Common myeloid progenitor, CD34-positive (primary cell): ENCODE results near the gene TSPEAR.

Source experiments
- CTCF ChIA-PET: fragments of 350-600 bp; sonication (Branson Sonifier 250); formaldehyde crosslinking; loops from one replicate; lab custom pipeline; 2021; ENCODE audit warnings: antibody characterized with exemption; lab: Charles Lee
- POLR2A ChIA-PET: fragments of 350-600 bp; sonication (Branson Sonifier 250); formaldehyde crosslinking; loops from one replicate; lab custom pipeline; 2021; ENCODE audit warnings: antibody characterized with exemption; lab: Charles Lee
- DNase-seq, 3 donors: peaks; one replicate each; pipeline versions ENCODE4 v3.0.0 to v3.0.0-alpha.2; 2013
- H3K27ac ChIP-seq, 2 experiments: 1 replicate in 1 of 2; 2 replicates in 1 of 2; pipeline ENCODE4 v1.7.0; 2013; ENCODE audit warnings: inconsistent platforms in 2 of 2, low read length in 2 of 2, mild to moderate bottlenecking in 2 of 2, low read depth in 1 of 2, moderate library complexity in 1 of 2; ENCODE audit not compliant: severe bottlenecking in 2 of 2, insufficient read depth in 1 of 2, poor library complexity in 1 of 2
- H3K27me3 ChIP-seq, 5 experiments: replicated peaks in 2 of 5; 1 replicate in 3 of 5; 2 replicates in 2 of 5; pipeline versions ENCODE4 v1.6.1 to v1.7.0; 2013; ENCODE audit warnings: low read length in 4 of 5, mild to moderate bottlenecking in 2 of 5, moderate library complexity in 2 of 5, inconsistent platforms in 1 of 5; ENCODE audit not compliant: insufficient read depth in 5 of 5, control insufficient read depth in 4 of 5
- H3K36me3 ChIP-seq, 4 experiments: 1 replicate in 2 of 4; 2 replicates in 2 of 4; pipeline versions ENCODE4 v1.6.1 to v1.7.0; 2013; ENCODE audit warnings: low read length in 3 of 4, control low read depth in 1 of 4, mild to moderate bottlenecking in 1 of 4; ENCODE audit not compliant: control insufficient read depth in 4 of 4, insufficient read depth in 4 of 4
- H3K4me1 ChIP-seq, 4 experiments: 1 replicate in 3 of 4; 2 replicates in 1 of 4; pipeline versions ENCODE4 v1.6.1 to v1.7.1; 2013; ENCODE audit warnings: low read length in 3 of 4, mild to moderate bottlenecking in 3 of 4, control low read depth in 1 of 4, inconsistent platforms in 1 of 4, moderate library complexity in 1 of 4; ENCODE audit not compliant: control insufficient read depth in 4 of 4, insufficient read depth in 4 of 4; ENCODE audit errors: control extremely low read depth in 1 of 4
- H3K4me3 ChIP-seq, 7 experiments: 1 replicate in 4 of 7; 2 replicates in 3 of 7; pipeline versions ENCODE4 v1.5.1 to v1.7.0; 2013; ENCODE audit warnings: mild to moderate bottlenecking in 7 of 7, low read length in 6 of 7, moderate library complexity in 6 of 7, inconsistent platforms in 2 of 7, low read depth in 2 of 7, control low read depth in 1 of 7; ENCODE audit not compliant: insufficient read depth in 4 of 7, control insufficient read depth in 1 of 7; ENCODE audit errors: extremely low read depth in 1 of 7
- H3K9me3 ChIP-seq, 5 experiments: 1 replicate in 4 of 5; 2 replicates in 1 of 5; pipeline versions ENCODE4 v1.6.1 to v1.7.1; 2013; ENCODE audit warnings: low read length in 4 of 5, mild to moderate bottlenecking in 2 of 5, inconsistent platforms in 1 of 5, low read depth in 1 of 5, moderate library complexity in 1 of 5; ENCODE audit not compliant: control insufficient read depth in 4 of 5, insufficient read depth in 2 of 5; ENCODE audit errors: control extremely low read depth in 1 of 5
- WGBS: methylation state at CpG from one replicate; pipeline ENCODE4 v1.1.5; 2013; ENCODE audit not compliant: insufficient coverage; 5-methylcytosine and 5-hydroxymethylcytosine counted together

Gene TSPEAR

GRCh38 chr21:44708213-44708865, 3.0 kb downstream of the TSPEAR start:
- H3K27me3 ChIP-seq = peaks cover 0 to 91% (median 58%) of the 10 kb centered on the region in 5 experiments
- 3% methylated on average over 9 of the region's 13 CpGs for whole genome bisulfite sequencing
- peaks cover 0 to 13% (median 11%) of the 10 kb centered on the region in 5 experiments for H3K9me3 ChIP-seq
- peaks cover 0 to 8% (median 3%) of the 10 kb centered on the region in 4 experiments for H3K4me1 ChIP-seq
- no peak overlapping the region for H3K4me3 ChIP-seq
- peaks cover 0 to 4% (median 0%) of the 10 kb centered on the region in 4 experiments for H3K36me3 ChIP-seq
- POLR2A ChIA-PET = no interaction called here
- no peak for DNase-seq
- CTCF ChIA-PET = no interaction called here
- no peak overlapping the region for H3K27ac ChIP-seq

GRCh38 chr21:44706706-44707581, 4.4 kb downstream of the TSPEAR start:
- Histone ChIP-seq H3K27ac (no peak overlapping the region), H3K4me1 (peaks cover 0 to 8% (median 3%) of the 10 kb centered on the region in 4 experiments), H3K9me3 (peaks cover 0 to 13% (median 10%) of the 10 kb centered on the region in 5 experiments), H3K36me3 (peaks cover 0 to 4% (median 0%) of the 10 kb centered on the region in 4 experiments), H3K27me3 (peaks cover 0 to 91% (median 49%) of the 10 kb centered on the region in 5 experiments), H3K4me3 (no peak overlapping the region)
- POLR2A ChIA-PET = no interaction called here
- CTCF ChIA-PET = no interaction called here
- DNase-seq = no peak
- 6% methylated on average over 21 of the region's 46 CpGs for WGBS

- Histone ChIP-seq H3K4me3 (no peak overlapping the region), H3K27ac (no peak overlapping the region), H3K36me3 (peaks cover 0 to 4% (median 0%) of the 10 kb centered on the region in 4 experiments), H3K4me1 (peaks cover 0 to 8% (median under 1%) of the 10 kb centered on the region in 4 experiments), H3K27me3 (peaks cover 0 to 91% (median 47%) of the 10 kb centered on the region in 5 experiments), H3K9me3 (peaks cover 0 to 13% (median 10%) of the 10 kb centered on the region in 5 experiments)
- WGBS = 8% methylated on average over 31 of the region's 54 CpGs
- ChIA-PET POLR2A (no interaction called here), CTCF (no interaction called here)
- no peak for DNase-seq
Observed at GRCh38 chr21:44706026-44706705, 5.2 kb downstream of the TSPEAR start.

GRCh38 chr21:44704636-44705001, 6.8 kb downstream of the TSPEAR start:
- no peak overlapping the region for H3K27ac ChIP-seq
- peaks cover 0 to 5% (median 0%) of the 10 kb centered on the region in 4 experiments for H3K4me1 ChIP-seq
- H3K9me3 ChIP-seq = peaks cover 0 to 13% (median 10%) of the 10 kb centered on the region in 5 experiments
- peaks cover 0 to 91% (median 39%) of the 10 kb centered on the region in 5 experiments for H3K27me3 ChIP-seq
- no peak overlapping the region for H3K4me3 ChIP-seq
- POLR2A ChIA-PET = no interaction called here
- no peak for DNase-seq
- WGBS = 10% methylated on average over 9 of the region's 13 CpGs
- peaks cover 0 to 4% (median 0%) of the 10 kb centered on the region in 4 experiments for H3K36me3 ChIP-seq
- CTCF ChIA-PET = no interaction called here

- no peak overlapping the region for H3K4me3 ChIP-seq
- H3K9me3 ChIP-seq = peaks cover 0 to 13% (median 10%) of the 10 kb centered on the region in 5 experiments
- H3K27ac ChIP-seq = no peak overlapping the region
- no peaks in the 10 kb centered on the region for H3K4me1 ChIP-seq
- peaks cover 0 to 4% (median 0%) of the 10 kb centered on the region in 4 experiments for H3K36me3 ChIP-seq
- H3K27me3 ChIP-seq = peaks cover 0 to 91% (median 39%) of the 10 kb centered on the region in 5 experiments
- CTCF ChIA-PET = no interaction called here
- POLR2A ChIA-PET = no interaction called here
- no peak for DNase-seq
- whole genome bisulfite sequencing = 33% methylated on average over 11 of the region's 13 CpGs
Observed at GRCh38 chr21:44703731-44704635, 7.4 kb downstream of the TSPEAR start.

- ChIA-PET CTCF (no interaction called here), POLR2A (no interaction called here)
- Histone ChIP-seq H3K4me1 (no peaks in the 10 kb centered on the region), H3K36me3 (peaks cover 0 to 4% (median 0%) of the 10 kb centered on the region in 4 experiments), H3K4me3 (no peak overlapping the region), H3K27ac (no peak overlapping the region), H3K9me3 (peaks cover 0 to 13% (median 10%) of the 10 kb centered on the region in 5 experiments), H3K27me3 (peaks cover 0 to 91% (median 33%) of the 10 kb centered on the region in 5 experiments)
- DNase-seq = no peak
- WGBS = 52% methylated on average over 16 of the region's 16 CpGs
Observed at GRCh38 chr21:44702973-44703730, 8.2 kb downstream of the TSPEAR start.
